ENCODE measurements around the gene SEMA4F.

DNA sequence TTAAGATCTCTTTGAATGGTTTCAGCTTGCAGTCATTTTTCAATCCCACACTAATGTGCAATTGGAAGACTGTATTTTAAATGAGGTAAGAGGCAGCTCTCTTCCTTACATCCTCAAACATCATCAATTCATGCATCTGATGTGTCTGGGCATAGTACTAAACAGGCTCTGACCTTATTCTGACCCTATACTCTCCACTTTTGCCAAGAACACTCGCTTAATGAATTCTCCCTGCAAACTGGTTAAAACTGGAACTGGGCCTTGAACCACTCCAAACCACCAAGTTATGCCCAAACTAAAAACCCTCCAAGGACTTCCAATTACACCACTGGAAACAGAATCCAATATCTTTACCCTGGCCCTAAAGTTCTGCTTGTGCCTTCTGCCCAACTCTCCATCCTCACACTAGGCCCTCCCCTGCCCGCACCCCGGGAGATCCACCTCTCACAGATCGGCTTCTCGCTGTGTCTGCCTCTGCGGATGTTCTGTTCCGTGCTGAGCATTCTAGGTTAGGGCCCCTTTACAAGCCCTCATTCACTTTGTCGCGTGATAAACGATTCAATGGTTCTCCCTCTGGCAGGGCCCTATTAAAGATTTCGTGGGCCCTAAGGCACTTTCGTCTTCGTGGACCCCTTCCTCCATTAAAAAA is 7.1 kb upstream of the SEMA4F start:
- TF ChIP-seq, protein P1, sequence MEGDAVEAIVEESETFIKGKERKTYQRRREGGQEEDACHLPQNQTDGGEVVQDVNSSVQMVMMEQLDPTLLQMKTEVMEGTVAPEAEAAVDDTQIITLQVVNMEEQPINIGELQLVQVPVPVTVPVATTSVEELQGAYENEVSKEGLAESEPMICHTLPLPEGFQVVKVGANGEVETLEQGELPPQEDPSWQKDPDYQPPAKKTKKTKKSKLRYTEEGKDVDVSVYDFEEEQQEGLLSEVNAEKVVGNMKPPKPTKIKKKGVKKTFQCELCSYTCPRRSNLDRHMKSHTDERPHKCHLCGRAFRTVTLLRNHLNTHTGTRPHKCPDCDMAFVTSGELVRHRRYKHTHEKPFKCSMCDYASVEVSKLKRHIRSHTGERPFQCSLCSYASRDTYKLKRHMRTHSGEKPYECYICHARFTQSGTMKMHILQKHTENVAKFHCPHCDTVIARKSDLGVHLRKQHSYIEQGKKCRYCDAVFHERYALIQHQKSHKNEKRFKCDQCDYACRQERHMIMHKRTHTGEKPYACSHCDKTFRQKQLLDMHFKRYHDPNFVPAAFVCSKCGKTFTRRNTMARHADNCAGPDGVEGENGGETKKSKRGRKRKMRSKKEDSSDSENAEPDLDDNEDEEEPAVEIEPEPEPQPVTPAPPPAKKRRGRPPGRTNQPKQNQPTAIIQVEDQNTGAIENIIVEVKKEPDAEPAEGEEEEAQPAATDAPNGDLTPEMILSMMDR (IDR thresholded peaks at IDR 0.05; ENCODE audit: low read depth, low read length), result no peak
- TF ChIP-seq POLR2A (IDR thresholded peaks at IDR 0.05; ENCODE audit: extremely low read depth, insufficient read length), result no peak
- no peak for TF ChIP-seq MYC (IDR thresholded peaks at IDR 0.05; ENCODE audit: low read depth, low read length)
- TF ChIP-seq, protein P2, sequence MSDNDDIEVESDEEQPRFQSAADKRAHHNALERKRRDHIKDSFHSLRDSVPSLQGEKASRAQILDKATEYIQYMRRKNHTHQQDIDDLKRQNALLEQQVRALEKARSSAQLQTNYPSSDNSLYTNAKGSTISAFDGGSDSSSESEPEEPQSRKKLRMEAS (IDR thresholded peaks at IDR 0.05; ENCODE audit: low read depth, low read length), result no peak
